WTC11 (cell line): Measurements from ENCODE around the gene CCDC30.

ENCODE experiments used
- CREB1 ChIP-seq: sonication (generic); formaldehyde crosslinking; IDR thresholded peaks from 2 replicates; pipeline ENCODE4 v1.8.0; 2023; ENCODE audit warnings: mild to moderate bottlenecking, missing genetic modification reagents
- CREM ChIP-seq: sonication (generic); formaldehyde crosslinking; IDR thresholded peaks from 2 replicates; pipeline ENCODE4 v1.8.1; 2022; ENCODE audit warnings: mild to moderate bottlenecking, missing genetic modification reagents, moderate library complexity
- ESRRA ChIP-seq: sonication (generic); formaldehyde crosslinking; IDR thresholded peaks from 2 replicates; pipeline ENCODE4 v1.8.1; 2022; ENCODE audit warnings: mild to moderate bottlenecking, missing genetic modification reagents, borderline replicate concordance
- GTF2I ChIP-seq: fragments of 250-450 bp; sonication (Bioruptor Pico); conservative IDR thresholded peaks from 2 replicates; pipeline ENCODE4 v1.4.0; 2021; ENCODE audit warnings: mild to moderate bottlenecking
- MAX ChIP-seq: sonication (generic); formaldehyde crosslinking; IDR thresholded peaks from 2 replicates; pipeline ENCODE4 v1.8.0; 2022; ENCODE audit warnings: mild to moderate bottlenecking, missing genetic modification reagents
- NFE2L1 ChIP-seq: sonication (generic); formaldehyde crosslinking; IDR thresholded peaks from 2 replicates; pipeline ENCODE4 v1.8.1; 2023; ENCODE audit warnings: missing genetic modification reagents
- NR1H2 ChIP-seq: sonication (generic); formaldehyde crosslinking; IDR thresholded peaks from 2 replicates; pipeline ENCODE4 v1.9.0; 2021; ENCODE audit warnings: mild to moderate bottlenecking, moderate library complexity, missing genetic modification reagents
- TEAD1 ChIP-seq: sonication (generic); formaldehyde crosslinking; IDR thresholded peaks from 2 replicates; pipeline ENCODE4 v1.8.0; 2022; ENCODE audit warnings: mild to moderate bottlenecking, missing genetic modification reagents
- TF ChIP-seq, protein P1 (sequence below): fragments of 200-600 bp; IDR thresholded peaks from 2 replicates; pipeline ENCODE4 v1.8.0; 2022; ENCODE audit warnings: antibody characterized with exemption
- TF ChIP-seq, protein P2 (sequence below): sonication (generic); formaldehyde crosslinking; IDR thresholded peaks from 2 replicates; pipeline ENCODE4 v1.8.0; 2023; ENCODE audit warnings: missing genetic modification reagents, mild to moderate bottlenecking, borderline replicate concordance

DNA sequence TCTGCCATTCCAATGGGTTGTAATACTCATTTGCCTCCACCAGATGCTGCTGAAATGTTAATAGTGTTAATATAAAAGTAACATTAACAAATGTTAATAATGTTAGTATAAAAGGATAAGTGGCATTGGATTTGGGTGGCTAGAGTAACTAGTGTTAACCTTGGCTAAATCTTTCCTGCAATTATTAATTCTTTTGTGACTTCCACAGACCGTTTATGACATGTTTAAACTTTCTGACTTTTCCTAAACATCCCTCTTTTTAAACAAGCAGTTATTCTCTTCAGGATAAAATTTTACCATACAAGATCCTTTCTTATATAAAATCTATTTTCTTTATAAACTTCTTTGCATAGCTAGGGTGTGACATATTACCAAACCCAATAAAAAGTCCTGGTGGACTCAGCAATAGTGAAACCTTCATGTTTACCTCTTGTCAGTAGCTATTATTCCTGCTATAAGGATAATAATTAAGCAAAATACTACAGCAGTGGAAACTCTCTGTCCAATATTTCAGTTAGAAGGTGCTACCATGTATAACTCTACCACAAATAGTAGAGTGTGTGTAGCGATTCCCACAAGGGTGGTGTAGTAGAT lies 41.5 kb downstream of the CCDC30 start:
- TF ChIP-seq CREB1 (no peak), GTF2I (CRISPR knock-in tag) (no peak), NR1H2 (no peak), TEAD1 (CRISPR knock-in tag) (no peak), MAX (CRISPR knock-in tag) (no peak), CREM (CRISPR knock-in tag) (no peak), ESRRA (no peak), NFE2L1 (CRISPR knock-in tag) (no peak)
- TF ChIP-seq, protein P1, sequence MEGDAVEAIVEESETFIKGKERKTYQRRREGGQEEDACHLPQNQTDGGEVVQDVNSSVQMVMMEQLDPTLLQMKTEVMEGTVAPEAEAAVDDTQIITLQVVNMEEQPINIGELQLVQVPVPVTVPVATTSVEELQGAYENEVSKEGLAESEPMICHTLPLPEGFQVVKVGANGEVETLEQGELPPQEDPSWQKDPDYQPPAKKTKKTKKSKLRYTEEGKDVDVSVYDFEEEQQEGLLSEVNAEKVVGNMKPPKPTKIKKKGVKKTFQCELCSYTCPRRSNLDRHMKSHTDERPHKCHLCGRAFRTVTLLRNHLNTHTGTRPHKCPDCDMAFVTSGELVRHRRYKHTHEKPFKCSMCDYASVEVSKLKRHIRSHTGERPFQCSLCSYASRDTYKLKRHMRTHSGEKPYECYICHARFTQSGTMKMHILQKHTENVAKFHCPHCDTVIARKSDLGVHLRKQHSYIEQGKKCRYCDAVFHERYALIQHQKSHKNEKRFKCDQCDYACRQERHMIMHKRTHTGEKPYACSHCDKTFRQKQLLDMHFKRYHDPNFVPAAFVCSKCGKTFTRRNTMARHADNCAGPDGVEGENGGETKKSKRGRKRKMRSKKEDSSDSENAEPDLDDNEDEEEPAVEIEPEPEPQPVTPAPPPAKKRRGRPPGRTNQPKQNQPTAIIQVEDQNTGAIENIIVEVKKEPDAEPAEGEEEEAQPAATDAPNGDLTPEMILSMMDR: no peak
- TF ChIP-seq, protein P2, sequence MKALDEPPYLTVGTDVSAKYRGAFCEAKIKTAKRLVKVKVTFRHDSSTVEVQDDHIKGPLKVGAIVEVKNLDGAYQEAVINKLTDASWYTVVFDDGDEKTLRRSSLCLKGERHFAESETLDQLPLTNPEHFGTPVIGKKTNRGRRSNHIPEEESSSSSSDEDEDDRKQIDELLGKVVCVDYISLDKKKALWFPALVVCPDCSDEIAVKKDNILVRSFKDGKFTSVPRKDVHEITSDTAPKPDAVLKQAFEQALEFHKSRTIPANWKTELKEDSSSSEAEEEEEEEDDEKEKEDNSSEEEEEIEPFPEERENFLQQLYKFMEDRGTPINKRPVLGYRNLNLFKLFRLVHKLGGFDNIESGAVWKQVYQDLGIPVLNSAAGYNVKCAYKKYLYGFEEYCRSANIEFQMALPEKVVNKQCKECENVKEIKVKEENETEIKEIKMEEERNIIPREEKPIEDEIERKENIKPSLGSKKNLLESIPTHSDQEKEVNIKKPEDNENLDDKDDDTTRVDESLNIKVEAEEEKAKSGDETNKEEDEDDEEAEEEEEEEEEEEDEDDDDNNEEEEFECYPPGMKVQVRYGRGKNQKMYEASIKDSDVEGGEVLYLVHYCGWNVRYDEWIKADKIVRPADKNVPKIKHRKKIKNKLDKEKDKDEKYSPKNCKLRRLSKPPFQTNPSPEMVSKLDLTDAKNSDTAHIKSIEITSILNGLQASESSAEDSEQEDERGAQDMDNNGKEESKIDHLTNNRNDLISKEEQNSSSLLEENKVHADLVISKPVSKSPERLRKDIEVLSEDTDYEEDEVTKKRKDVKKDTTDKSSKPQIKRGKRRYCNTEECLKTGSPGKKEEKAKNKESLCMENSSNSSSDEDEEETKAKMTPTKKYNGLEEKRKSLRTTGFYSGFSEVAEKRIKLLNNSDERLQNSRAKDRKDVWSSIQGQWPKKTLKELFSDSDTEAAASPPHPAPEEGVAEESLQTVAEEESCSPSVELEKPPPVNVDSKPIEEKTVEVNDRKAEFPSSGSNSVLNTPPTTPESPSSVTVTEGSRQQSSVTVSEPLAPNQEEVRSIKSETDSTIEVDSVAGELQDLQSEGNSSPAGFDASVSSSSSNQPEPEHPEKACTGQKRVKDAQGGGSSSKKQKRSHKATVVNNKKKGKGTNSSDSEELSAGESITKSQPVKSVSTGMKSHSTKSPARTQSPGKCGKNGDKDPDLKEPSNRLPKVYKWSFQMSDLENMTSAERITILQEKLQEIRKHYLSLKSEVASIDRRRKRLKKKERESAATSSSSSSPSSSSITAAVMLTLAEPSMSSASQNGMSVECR (CRISPR knock-in tag): no peak
